Activated T-helper 9 cell treated with anti-CD3 and anti-CD28 coated beads, Interleukin-2, amount 50 U/mL, for 16 hours (primary cell): ENCODE data around the gene SPTLC3.
"Not testable (repeated sequence)": the region's sequence is repeated elsewhere in the genome, so short reads cannot be mapped to it uniquely, and the experiment has no call there.

Source experiments
- DNase-seq: peaks from one replicate; pipeline ENCODE4 v3.0.0-alpha.2; 2020; ENCODE audit warnings: low read depth

SPTLC3 gene

GRCh38 chr20:13008761-13009681 is at the start of gene SPTLC3:
Gene SPTLC3, plus strand, starts transcription at chr20:13008972. Its CDS starts 296 bp downstream, at chr20:13009268.
- DNase-seq = no peak

- DNase-seq = no peak
Measured at GRCh38 chr20:12961725-12962124, 47.0 kb upstream of the SPTLC3 start.

GRCh38 chr20:12962895-12963294 is 45.9 kb upstream of the SPTLC3 start:
- no peak for DNase-seq

DNA sequence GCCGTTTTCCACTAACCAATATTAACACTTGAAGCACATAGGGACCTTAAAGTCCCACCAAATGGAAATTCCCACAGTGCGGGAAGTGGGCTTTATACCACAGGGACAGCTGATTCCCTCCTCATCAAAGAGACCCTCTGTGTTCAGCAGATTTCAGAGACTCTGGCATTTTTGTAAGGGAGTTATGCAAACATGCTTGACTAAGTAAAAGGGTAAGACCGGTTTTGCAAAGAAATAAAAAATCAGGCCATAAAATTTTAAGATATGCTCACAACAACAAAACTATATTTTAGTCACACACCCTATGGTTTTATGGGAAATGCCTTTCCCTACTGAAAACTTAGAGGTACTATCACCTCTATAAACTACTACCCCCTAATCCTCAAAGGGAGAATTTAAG is 45.4 kb upstream of the SPTLC3 start:
- no peak for DNase-seq

GRCh38 chr20:12965212-12965869 is 43.4 kb upstream of the SPTLC3 start:
- no peak for DNase-seq

- no peak for DNase-seq
Measured at GRCh38 chr20:12965870-12966251, 42.9 kb upstream of the SPTLC3 start.

DNA sequence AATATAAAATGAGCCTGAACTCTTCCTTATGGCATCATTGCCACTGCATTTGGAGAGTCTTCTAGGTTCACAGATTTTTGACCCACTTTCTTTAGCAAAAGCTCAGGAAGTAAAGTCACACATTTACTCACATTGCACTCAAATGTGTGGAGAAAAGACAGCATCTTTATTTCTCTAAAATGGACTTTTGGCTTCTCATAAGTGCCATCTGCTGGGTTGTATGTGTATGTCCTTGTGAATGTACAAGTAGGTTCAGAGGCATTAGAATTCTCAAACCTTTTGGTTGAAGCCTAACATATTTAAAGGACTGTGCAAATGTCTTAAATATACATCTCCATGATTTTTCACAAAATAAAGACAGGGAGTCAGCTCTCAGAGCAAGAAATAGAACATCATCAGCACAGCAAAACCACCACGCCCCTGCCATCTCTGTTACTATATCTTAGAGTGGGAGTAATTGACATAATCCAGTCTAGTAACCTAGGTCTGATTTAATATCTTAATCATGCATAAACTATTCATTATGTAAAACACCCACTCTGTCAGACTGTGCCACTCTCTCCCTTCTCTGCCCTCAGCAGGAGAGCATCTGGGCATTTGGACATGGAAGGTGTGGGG is 42.2 kb upstream of the SPTLC3 start:
- no peak for DNase-seq

- no peak for DNase-seq
Measured at GRCh38 chr20:12967932-12968331, 40.8 kb upstream of the SPTLC3 start.

DNA sequence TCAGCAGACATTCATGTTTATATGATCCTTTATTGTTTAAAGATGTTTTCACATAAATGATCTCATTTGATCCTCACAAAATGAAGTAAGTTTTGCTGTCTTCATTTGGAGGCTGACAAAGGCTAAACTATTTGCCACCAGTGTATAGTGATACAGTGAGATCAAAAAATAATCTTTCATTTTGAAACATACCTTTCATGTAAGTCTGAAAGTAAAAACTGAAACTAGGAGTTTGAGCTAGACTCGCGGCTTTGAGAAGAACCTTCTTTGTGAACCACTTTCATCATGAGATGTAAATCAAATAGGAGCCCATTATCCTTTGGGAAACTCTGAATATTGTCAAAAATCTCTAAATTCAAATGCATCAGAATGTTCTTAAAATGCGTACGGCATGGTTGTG is 40.3 kb upstream of the SPTLC3 start:
- no peak for DNase-seq

- no peak for DNase-seq
Measured at GRCh38 chr20:12969071-12969669, 39.6 kb upstream of the SPTLC3 start.

DNA sequence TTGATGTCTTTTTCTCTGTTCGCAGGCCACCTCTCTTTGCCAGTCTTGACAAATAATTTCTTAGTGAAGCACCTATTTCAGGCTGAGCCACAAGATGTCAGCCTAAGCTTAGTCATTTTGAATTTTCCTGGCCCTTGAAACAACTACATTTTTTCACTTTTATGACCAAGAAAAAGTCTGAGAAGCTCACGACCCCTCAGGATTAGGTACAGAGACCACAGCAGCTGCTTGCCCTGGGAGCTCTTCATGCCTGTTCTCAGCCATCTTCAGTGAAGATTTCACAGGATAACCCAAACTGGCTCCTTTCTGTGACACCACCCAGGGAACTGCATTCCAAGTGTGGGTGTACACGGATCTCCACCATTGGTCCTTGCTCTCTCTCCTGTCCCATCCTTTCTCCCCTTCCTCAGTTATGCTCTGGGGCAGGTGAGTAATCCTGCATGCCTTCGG is 38.4 kb upstream of the SPTLC3 start:
- no peak for DNase-seq

- DNase-seq = no peak
Measured at GRCh38 chr20:12975833-12976608, 32.8 kb upstream of the SPTLC3 start.

DNA sequence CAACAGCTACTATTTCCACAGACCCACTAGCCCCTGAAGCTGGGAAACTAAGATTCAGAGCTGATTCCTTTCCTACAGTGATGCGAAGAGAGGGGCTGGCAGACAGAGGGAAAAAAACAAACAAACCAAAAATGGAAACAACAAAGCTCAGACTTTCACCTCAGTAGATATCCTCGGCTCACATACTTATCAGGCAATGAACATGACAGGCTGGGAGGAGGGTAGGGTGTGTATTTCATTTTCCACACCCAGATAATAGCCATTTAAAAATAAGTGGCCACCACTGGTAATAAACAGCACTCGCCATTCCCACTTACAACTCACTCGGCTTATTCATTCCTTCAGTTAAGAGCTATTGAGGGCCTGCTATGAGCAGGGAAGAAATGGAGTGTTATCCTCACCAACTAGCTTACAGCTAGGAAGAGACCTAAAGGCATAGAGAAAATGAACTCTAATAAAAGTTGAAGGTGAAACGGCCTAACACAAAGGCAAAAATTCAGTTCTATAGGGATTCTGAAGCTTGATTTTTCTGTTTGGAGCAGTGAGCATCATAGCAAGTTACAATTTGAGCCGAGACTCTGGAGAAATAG is 32.0 kb upstream of the SPTLC3 start:
- DNase-seq = no peak

GRCh38 chr20:12977328-12978125 is 31.2 kb upstream of the SPTLC3 start:
- DNase-seq = no peak

DNA sequence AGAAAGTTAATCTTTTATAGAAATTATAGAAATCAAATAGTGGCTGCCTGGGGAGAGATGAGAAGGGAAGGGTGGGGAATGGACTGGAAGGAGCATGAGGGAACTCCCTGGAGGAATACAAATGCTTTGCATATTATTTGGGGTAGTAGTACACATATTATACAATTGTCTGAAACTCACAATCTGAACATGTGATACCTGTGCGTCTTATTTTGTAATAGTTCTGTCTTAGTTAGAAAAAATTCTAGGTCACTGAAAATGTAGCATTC is 30.7 kb upstream of the SPTLC3 start:
- DNase-seq = no peak

DNA sequence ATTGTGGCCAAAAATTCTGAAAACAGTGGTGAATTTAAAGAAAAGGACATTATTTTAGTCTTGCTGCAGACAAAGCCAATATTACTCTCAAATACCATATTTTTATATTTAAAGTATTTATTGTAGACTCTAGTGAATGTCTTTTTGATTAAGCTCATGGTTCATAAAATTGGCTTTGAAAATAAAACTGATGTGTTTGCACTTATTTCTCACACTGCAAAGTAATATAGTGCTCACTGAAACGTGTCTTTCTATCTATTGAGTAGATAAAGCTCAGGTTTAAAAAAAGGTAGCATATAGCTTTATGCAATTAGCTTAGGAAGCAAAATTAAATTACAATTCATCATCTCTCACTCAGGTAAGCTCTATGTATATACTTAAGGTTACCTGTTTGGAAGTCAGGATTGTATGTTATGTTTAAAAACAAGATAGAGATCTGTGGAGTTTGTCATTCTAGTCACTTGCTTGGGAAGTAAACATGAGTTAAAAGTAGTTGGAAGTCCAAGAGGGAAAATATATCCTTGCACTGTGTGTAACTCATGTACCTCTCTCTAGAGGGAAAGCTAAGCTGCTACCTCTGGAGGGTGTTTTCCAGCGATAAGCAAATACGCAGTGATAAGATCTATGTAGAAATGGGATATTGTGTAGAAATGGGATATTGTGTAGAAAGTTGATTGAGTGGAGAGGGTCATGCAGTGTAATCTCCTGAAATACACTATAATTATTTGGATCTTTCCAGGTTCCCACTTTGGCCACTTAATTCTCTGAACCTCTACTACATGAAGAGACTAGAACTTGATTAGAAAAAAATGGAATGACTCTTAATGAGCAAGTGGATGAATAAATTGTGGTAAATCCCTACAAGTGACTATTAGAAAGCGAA is 29.9 kb upstream of the SPTLC3 start:
- DNase-seq = no peak

- not testable (repeated sequence) for DNase-seq
Measured at GRCh38 chr20:12979713-12980112, 29.1 kb upstream of the SPTLC3 start.

- DNase-seq = no peak
Measured at GRCh38 chr20:12982098-12982497, 26.7 kb upstream of the SPTLC3 start.

DNA sequence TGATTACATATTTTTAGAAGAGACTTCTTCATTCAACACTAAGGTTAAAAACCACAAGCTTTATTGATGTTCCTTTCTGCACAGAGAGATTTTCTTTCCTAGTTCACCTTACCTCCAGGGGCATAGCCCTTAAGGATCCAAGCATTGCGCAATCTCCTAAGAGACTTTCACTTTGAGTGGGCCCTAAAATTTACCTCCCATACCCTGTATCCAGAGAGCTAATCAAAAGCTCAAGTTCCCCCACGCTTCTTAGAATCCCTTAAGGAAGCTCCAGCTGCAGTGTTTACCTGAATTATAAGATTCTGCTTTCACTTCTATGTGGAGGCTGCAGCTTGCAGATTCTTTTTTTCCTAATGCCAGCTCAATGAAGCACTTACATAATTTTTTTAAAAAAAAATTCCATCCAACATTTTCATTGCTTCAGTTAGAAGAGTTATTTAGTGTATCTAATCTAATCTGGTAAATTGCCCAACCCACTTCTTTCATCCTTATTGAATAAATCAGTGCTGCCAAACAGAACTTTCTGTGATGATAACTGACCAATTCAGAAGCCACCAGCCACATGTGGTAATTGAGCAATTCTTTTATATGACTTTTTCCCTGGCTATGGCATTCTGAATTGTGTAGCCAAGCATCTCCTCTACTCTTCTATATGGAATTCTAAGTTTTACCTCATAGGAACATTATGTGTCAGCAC is 24.6 kb upstream of the SPTLC3 start:
- DNase-seq = no peak
